Measurements from ENCODE around the gene JAZF1. TPM values are rescaled to one million over a fixed set of nuclear protein-coding genes. Genes with fewer than 3 reads are reported as not detected.

The JAZF1 gene
- total RNA-seq, 1 donor from 2014 or later = 7.2 TPM

- H3K27me3 Mint-ChIP-seq (ENCODE audit: low read depth) = no peaks in the 10 kb centered on the region
- no peaks in the 10 kb centered on the region for H3K9me3 Mint-ChIP-seq
- H3K4me3 Mint-ChIP-seq = no peak overlapping the region
- TF ChIP-seq CTCF (IDR thresholded peaks at IDR 0.05; ENCODE audit: unreplicated experiment) = no peak
- peaks cover 51% of the 10 kb centered on the region for H3K4me1 Mint-ChIP-seq
- no peaks in the 10 kb centered on the region for H3K36me3 Mint-ChIP-seq
- H3K27ac Mint-ChIP-seq = no peak overlapping the region
- no peak for DNase-seq (ENCODE audit: low spot score in 2 of 2, unreplicated experiment in 2 of 2)
These were observed 147.7 kb downstream of the JAZF1 start for GRCh38 chr7:28032738-28033380.

- Mint-ChIP-seq H3K4me3 (no peak overlapping the region), H3K36me3 (no peaks in the 10 kb centered on the region), H3K9me3 (no peaks in the 10 kb centered on the region), H3K27me3 (ENCODE audit: low read depth) (no peaks in the 10 kb centered on the region), H3K4me1 (peaks cover 32% of the 10 kb centered on the region), H3K27ac (peak overlapping the region; percentile 14)
- TF ChIP-seq CTCF (IDR thresholded peaks at IDR 0.05; ENCODE audit: unreplicated experiment) = no peak
- DNase-seq (ENCODE audit: low spot score in 2 of 2, unreplicated experiment in 2 of 2) = no peak
These were observed 151.5 kb downstream of the JAZF1 start for GRCh38 chr7:28029051-28029450.

- H3K4me1 Mint-ChIP-seq = peaks cover 32% of the 10 kb centered on the region
- no peak for TF ChIP-seq CTCF (IDR thresholded peaks at IDR 0.05; ENCODE audit: unreplicated experiment)
- no peaks in the 10 kb centered on the region for H3K9me3 Mint-ChIP-seq
- no peaks in the 10 kb centered on the region for H3K36me3 Mint-ChIP-seq
- no peak overlapping the region for H3K4me3 Mint-ChIP-seq
- no peak for DNase-seq (ENCODE audit: low spot score in 2 of 2, unreplicated experiment in 2 of 2)
- no peak overlapping the region for H3K27ac Mint-ChIP-seq
- no peaks in the 10 kb centered on the region for H3K27me3 Mint-ChIP-seq (ENCODE audit: low read depth)
These were observed 152.1 kb downstream of the JAZF1 start for GRCh38 chr7:28028471-28028870.

- H3K36me3 Mint-ChIP-seq = no peaks in the 10 kb centered on the region
- no peak for DNase-seq (ENCODE audit: low spot score in 2 of 2, unreplicated experiment in 2 of 2)
- no peak overlapping the region for H3K4me3 Mint-ChIP-seq
- H3K9me3 Mint-ChIP-seq = no peaks in the 10 kb centered on the region
- no peak for TF ChIP-seq CTCF (IDR thresholded peaks at IDR 0.05; ENCODE audit: unreplicated experiment)
- no peaks in the 10 kb centered on the region for H3K27me3 Mint-ChIP-seq (ENCODE audit: low read depth)
- H3K4me1 Mint-ChIP-seq = peaks cover 25% of the 10 kb centered on the region
- no peak overlapping the region for H3K27ac Mint-ChIP-seq
These were observed 154.4 kb downstream of the JAZF1 start for GRCh38 chr7:28026237-28026636.

GRCh38 chr7:28024786-28025334 is 155.7 kb downstream of the JAZF1 start:
- H3K4me3 Mint-ChIP-seq = no peak overlapping the region
- DNase-seq (ENCODE audit: low spot score in 2 of 2, unreplicated experiment in 2 of 2) = no peak
- H3K9me3 Mint-ChIP-seq = no peaks in the 10 kb centered on the region
- no peak overlapping the region for H3K27ac Mint-ChIP-seq
- no peaks in the 10 kb centered on the region for H3K36me3 Mint-ChIP-seq
- no peak for TF ChIP-seq CTCF (IDR thresholded peaks at IDR 0.05; ENCODE audit: unreplicated experiment)
- no peaks in the 10 kb centered on the region for H3K27me3 Mint-ChIP-seq (ENCODE audit: low read depth)
- H3K4me1 Mint-ChIP-seq = peaks cover 21% of the 10 kb centered on the region

Data from mesothelial cell of epicardium (in vitro differentiated cells).